SIG-M5 (cell line): ENCODE measurements around the gene MLLT1.

Experiments
- DNase-seq: peaks from one replicate; lab custom pipeline; 2025; lab: John Stamatoyannopoulos, UW

MLLT1 gene

DNA sequence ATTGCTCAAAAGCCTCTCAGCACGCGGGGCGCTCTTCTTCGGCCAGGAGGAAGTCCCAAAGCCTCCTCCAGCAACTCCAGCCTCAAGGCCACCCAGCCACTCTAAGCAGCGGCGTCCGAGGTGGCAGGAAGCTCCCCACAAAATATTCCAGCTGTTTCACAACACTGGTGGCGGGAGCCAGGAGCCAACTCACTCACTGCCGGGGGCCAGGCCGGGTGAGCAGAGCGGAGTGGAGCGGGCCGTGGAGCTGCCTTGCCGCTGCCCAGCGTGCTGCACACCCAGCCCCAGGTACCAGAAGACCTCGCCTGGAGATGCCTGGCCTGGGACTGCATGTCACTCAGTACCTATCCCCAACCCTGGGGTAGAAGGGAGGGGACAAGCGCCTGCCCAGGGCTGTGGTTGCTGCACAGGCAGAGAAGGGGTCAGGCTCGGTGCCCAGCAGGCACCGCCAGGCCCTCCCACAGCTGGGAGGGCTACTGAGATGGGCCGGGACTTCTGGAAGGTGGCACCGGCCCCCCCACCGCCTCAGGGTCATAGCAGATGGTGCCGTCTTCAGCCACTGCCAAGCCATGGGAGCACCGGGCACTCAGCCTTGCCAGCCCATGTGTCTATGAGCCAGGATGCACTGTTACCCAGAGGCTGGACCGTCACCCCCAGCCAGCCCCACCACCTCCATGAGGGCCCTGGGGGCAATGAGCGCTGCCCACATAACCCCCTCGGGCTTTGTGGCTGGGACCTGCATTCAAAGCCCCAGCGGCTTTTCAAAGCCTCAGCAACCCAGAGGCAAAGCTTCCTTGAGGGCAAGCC, 59.2 kb downstream of the MLLT1 start:
- no peak for DNase-seq

DNA sequence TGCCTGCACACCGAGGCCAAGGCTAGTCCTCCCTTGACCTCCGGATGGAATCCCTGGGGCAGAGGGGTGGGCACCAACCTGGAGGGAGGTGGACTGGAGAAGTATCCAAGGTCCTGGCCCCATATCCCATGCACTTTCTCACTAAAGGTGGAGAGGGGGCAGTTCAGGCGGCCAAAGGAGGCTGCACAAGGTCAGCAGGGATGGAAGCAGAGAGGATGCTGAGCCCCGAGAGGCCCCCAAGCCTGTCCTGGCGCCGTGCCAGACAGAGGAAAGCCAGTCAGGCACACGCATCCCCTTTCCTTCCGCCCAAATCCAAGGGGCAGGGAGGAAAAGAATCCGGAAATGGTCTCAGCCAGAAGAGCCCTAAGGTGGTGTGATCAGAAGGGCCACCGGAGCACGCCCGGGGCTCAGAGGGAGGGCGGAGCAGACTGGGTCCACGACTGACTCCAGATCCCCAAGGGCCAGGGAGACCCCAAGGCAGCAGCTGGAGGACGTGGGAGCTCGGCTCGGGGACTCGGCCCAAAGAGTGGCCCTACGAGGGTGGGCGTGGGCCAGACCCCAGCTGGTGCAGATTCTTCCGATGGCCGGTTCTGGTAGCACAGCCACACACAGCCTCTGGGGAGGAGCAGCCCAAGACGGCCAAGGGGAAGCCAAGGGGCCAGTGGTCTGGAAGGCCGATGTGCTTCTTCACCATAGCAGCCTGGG, 60.0 kb downstream of the MLLT1 start:
- no peak for DNase-seq

DNA sequence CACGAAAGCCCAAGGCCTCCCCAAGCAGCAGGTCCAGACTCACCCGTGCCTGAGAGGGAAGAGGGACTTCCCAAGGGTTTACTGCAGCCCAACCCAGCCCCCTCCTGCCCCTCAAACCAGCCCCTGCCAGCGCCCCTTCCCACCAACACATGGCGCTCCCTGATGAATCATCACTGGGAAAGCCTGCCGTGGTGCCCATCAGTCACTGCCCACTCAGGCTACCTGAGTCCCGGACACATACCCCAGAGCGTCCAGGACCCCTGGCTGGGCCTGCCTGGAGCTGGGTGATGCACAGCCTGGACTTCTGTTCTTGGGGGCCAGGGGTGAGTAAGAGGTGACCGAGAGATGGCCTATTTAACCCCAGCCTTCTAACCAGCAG, 60.6 kb downstream of the MLLT1 start:
- DNase-seq, result no peak

DNA sequence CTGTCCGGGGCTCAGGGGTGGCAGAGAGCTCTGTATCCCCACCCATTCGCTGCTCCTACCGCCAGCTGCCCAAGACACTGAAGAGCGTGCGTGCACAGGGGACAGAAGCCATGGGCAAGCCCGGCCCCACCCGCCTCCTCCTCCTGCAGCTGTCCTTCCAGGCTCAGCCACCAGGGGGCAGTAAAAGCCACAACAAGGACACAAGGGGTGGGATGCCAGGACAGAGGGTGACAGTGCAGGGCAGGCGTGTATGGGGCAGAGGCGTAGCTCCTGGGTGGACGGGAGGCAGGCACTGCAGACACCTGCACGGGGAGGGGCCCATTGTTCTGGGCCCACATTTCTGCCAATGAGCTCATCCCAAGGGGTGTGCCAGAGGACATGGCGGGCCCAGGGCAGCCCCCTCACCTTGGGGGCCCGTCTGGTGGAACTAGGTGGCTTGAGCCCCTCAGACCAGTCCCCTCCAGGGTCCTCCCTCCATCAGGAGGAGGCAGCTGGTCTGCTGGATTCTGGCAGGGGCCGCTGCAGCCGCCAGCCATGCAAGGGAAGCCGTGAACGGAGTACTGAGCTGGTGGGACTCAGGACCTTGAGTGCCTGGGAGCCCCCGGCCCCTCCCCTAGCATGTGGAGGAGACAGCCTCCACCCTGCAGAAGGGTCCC, 61.2 kb downstream of the MLLT1 start:
- no peak for DNase-seq

DNA sequence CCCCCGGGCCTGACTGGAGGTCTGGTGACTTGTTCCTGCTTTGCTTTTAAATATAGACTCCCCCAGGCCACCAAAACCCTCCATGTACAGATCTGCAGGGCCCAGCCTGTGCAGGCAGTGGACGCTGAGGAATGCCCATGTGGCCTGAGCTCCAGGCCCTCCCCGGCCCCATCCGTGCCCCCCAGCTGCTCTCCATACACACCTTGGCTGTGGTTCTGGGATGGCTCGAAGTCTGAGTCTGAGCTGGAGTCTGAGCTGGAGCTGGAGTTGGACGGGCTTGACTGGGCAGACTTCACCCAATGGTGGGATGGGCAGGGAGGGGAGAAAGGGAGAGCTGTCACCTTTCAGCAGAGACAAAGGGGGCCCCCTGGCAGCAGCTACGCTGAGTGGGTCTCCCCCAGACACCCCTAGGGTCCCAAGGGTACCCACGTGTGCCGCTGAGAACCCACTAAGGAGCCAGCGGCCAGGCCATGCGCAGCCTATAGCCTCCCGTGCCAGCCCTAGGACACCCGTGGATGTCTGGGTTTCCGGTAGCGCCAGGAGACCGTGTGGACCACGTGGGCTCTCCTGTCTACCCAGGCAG, 61.9 kb downstream of the MLLT1 start:
- DNase-seq, result no peak

DNA sequence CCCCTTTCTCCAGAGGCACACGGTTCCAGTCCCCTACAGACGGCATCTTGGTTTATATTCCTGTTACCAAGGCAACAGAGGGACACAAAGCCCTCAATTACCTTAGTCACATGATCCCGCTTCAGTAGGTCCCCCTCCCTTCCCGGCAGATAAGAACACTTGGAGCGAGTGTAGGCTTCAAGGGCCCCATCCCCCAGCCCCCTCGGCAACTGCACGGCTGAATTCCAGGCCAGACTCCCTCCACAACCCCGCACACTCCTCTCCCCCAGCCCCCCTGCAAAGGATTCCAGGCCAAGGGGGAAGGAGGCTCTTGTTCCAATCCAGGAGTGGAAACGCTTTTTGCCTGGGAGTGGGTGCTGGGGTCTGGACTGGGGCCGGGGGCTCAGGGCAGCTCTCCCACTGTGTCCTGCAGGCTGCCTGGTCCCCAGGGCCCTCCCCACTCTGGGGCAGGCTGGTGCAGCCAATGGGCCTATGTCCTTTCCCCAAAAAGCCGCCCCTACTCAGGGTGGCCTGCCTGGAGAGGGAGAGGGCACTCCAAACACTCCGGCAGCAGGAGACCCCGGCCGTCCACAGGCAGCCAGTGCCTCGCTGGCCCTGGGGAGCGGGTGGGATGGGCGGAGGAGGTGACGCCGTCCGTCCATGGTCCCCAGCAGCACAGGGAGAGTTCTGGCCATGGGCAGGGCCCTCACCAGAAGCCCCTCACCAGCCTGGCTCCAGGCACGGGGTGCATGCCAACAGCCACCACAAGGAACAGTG, 62.6 kb downstream of the MLLT1 start:
- DNase-seq, result no peak

DNA sequence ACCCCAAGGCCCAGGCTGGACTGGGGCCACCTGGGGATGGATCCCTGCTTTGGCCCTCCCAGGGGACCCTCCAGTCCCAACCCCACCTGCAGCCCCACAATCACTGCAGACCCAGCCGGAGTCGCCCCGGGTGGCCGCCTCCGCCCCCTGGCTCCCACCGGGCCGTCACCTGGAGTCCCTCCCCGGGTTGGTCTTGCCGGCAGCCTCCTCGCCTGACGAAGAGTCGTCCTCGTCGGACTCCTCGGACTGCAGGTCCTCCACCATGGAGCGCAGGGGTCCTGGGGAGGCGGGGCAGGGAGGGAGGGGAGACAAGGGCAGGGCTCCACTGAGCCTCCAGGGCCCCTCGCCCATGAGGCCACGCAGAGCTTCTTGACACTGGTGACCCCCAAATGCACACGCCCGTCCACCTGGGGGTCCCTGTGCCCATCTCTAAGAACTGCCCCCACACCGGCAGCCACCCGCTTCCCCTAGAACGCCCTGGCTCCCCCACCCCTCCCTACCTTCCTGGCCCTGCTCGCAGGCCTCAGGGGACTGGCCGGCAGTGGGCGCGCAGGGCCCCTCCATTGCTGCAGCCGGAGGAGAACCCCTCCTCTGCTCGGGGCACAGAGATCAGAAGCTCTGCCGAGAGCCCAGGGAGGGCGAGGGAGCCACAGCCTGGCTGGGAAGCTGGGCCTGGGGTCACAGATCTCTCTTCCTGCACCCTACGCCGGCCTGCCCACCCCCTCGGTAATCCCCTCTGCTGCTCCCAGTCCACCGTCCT, 63.4 kb downstream of the MLLT1 start:
- DNase-seq, result no peak

DNA sequence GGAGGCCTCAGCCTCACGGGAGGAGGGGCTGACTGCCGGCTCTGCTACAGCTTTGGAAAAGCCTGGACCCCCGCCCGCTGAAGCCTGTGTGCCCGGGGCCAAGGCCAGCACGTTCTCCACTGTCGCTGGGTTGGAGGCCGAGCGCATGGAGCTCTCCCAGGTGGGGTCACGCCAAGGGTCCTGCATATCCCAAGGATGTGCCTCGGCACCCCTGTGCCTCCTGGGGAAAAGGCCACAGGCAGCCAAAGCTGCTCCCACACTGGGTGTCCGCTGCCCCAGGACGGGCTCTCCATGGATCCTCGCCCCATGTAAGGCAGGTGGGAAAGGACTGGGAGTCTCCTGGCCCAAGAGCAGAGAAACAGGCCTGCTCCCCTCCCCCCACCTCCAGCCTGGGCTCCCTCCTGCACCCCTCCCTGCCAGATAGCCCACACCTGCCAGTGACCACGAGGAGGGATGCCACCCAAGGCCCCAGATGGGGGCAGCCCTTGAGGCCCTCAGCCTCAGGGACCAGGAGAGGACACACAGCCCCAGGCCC, 64.0 kb downstream of the MLLT1 start:
- no peak for DNase-seq

DNA sequence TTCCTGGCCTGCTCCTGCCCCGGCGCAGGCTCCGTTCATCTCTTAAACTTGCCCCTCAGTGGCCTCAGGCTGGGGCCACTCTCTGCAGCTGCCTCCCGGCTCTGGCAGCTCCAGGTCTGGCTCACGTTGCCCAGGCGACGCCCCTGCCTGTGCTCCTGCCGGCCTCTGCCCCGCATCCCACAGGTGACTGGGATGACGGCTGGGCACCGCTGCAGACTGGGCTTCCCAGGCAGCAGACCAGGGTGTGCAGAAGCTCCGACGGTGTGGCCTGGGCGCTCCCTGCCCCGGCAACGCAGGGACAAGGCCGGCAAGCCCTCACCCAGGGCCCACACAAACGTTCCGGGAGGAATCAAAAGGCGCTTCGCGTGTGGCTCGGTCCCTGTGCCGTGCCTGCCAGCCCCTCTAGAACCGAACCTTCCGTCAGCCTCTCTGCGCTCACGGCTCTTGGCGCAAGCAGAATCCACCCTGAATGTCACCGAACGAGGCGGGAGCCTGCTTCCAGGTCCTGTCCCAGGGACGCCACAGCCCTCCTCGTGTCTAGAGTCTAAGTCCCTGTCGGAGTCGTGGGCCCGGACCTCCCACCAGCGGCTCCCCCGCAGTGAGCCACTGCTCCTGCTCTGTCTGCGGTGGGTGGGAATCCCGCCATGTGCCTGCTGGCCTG, 64.8 kb downstream of the MLLT1 start:
- no peak for DNase-seq

DNA sequence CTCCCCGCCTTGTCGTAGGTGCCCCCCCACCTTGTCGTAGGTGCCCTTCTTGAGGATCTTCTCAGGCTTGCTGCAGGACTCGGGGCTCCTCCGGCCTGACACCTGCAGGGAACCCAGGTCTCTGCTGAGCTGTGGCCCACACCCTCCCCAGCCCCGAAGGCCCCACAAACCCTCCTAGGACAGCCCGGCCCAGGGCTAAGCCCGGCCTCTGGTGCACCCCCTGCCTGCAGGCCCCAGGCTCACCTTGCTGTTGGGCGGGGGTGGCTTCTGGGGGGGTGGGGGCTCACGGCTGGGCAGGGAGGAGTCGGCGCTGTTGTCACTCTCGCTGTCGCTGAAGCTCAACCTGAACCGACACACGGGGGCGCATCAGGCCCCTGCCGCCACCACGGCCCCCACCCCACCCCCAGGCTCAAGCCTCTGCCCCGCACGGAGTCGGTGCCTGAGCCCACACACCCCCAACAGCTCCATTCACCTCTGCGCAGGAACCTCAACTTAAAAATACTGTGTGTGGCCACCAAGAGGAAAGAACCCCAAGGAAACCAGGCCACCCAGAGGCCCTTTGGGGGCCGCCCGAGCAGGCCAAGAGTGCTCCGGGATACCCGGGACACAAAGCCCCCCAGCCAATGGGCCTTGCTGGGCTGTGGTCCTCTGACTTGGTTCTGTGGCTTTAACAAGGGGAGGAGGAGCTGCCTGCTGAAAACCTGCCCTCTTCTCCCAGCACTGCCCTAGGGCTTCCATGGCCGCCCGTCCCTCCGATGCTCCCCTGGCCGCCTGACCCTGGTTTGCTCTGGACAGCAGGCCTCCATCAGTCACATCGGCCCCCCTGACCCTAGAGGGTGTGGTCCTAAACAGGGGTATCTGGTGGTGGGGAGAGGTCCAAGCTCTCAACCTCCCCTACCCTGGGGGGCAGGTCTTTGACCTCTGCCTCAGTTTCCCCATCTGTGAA, 65.8 kb downstream of the MLLT1 start:
- DNase-seq, result no peak

DNA sequence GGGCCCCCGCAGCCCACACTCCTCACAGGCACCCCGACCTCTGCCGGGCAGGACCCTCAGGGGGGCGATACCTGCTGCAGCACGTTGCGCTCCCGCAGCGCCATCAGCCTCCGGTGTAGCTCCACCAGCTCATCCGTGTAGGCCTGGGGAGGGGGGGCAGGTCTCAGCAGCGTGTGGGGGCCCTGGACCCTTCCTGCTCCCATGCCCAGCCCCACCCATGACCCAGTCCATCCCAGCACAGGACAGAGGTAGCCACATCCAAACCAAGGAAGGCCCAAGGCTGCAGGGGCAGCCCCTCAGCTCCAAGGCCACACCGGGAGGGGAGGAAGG, 66.5 kb downstream of the MLLT1 start:
- DNase-seq, result no peak

DNA sequence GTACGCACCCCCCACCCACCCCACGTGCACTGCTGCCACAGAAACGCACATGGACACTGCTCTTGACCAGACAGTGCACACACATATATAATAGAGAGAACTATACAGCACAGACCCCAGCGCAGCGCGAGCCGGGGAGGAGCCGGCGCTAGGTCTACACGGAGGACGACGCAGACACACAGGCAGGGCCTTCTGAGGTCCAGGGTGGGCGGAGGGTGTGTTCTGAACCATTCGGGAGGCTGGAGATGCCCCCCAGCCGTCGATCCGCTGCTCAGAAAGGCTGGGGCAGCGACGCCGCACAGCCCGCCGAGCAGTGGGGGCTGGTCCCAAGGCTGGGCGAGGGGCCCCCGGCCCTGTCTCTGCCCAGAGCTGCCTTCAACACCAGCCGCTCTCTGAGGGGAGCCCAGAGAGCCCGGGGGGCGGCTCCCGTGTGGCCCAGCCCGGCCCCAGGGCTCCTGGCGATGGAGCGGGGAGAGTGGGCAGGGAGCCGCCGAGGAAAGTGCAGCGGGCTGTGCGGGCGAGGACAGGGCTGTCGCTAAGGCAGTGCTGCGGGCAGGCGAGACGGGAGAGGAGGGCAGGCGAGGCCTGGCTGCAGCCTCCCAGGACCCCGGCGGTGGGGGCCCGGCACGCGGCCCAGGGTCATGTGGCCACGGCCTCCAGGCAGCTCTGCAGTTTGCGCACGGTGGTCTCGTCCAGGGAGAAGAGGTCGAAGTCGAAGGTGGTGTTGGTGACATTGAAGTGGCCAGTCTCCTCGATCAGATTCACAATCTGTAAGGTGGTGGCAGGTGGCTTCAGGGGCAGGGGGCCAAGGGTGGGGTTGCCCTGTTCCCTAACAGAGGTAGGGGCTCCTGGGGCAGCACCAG, 67.1 kb downstream of the MLLT1 start:
- DNase-seq, result no peak

DNA sequence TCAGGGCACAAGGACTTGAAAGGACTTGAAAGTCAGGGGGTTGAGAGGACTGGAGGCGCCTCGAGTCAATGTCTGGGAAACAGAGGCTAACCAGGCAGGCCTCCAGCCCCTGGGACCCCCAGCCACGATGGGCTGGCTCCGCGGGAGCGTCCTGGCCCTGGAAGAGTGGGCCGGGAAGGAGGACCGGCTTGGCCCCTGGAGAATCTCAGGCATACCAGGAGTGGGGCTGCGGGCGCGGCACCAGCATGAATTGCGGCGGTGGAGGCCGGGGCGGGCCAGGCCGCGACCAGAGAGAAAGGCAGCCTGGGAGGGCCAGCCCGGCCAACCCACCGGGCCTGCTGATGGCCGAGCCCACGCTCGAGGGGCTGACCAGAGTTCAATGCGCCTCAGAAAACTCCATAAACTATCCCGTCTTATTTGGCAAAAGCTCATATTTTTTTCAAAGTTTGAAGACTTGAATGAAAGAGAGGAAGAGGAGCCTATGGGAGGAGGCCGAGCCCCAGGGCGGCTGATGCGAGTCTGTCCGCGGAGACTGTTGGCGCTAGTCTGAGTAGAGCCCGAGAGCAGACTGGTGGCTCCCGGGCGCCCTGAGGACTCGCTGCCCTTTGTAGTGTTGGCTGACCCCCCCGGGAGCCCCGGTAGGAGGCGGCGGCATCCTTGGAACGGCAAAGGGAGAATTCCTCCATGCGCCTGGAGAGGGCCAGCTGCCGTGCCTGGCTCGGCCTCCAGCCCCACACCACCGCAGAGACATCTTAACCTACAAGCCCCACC, 68.0 kb downstream of the MLLT1 start:
- DNase-seq, result no peak

DNA sequence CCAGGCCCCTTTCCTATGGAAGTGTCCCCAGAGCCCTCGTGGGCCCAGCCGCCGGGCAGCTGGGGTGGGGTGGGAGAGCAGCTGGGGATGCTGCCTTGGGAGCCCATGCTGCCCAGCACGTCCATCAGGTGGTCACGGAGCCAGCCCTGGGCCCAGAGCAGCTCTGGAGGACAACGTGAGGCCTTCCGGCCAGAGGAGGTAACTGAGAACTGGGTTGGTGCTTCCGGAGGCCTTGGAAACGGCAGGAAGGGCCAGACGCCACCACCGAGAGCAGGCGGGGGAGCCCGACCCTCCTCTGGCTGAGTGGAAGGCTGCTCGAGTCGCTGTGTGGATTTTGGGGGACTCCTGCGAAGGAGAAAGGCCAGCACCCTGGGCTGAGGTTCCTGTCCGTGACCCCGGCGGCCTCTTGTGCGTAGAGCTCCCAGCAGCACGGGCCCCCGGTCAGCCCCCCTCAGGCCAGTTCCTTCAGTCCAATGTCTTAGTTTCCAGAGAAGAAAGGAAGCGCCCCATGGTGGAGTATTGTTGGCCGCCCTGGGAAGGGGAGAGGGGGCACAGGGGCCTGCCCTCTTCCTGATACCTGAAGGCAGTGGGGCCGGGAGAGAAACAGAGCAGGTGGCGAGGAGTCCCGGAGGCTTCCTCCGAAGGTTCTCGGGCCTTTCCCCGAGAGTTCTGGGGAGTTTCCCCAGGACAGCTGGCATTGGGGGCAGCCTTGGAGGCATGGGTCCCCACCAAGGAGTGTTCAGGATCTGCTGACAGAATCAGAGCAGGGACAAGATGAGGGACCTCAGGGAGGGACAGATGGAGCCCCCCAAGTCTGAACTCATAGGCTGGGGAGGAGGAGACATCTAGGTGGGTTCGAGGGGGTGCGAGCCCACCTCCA, 68.8 kb downstream of the MLLT1 start:
- no peak for DNase-seq

DNA sequence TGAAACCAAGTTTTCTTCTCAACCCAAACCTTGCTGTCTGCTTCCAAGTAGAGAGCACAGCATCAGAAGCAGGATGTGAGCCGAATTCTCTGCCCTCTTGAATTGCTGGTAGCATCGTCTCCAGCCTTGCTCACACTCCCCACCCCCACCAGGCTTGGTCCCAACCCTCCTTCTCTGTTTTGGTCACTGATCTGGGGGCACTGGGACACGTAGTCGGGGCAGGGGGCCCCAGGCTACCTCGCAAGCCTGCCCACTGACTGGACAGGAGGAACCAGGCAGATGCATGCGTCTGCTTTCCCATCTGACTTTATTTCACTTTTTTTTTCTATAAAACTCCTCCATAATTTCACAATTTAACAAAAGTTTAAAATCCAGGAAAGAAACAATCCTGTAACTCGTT, 69.7 kb downstream of the MLLT1 start:
- DNase-seq, result no peak

DNA sequence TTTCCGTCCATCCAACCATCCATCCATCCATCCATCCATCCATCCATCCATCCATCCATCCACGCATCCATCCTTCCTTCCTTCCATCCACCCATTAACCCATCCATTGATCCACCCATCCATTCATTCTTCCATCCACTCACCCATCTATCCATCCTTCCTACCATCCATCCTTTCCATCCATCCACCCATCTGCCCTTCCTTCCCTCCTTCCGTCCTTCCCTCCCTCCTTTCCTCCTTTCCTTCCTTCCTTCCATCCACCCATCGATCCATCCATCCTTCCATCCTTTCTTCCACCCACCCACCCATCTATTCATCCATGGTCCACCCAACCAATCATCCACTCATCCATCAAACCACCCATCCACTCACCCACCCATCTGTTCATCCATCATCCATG, 70.1 kb downstream of the MLLT1 start:
- no peak for DNase-seq

DNA sequence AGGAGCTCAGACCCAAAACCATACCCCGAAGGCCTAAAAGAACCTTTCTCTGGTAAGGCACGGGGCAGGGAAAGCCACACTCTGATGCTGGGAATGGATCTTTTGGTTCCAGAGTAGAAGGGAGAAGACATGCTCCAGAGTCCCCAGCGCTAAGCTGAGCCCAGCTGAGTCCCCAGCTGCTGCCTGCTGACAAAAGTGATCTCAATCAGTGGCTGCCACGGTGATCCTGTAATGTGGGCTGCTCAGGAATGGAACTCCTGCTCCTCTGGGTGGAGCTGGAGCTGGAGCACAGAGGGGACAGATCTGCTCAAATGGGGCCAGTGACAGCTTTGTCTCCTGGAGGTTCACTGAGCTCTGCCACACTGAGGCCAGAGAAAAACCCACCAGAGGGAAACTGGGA, 70.5 kb downstream of the MLLT1 start:
- DNase-seq, result no peak
